Stimulated activated CD8-positive, alpha-beta memory T cell treated with anti-CD3 and anti-CD28 coated beads, Interleukin-4, amount 100 ng/mL, for 48 hours (primary cell): ENCODE data around the gene SF3B1.
"Not testable (repeated sequence)": the region's sequence is repeated elsewhere in the genome, so short reads cannot be mapped to it uniquely, and the experiment has no call there.

Experiments
- DNase-seq: peaks from one replicate; pipeline ENCODE4 v3.0.0-alpha.2; 2020

The SF3B1 gene

DNA sequence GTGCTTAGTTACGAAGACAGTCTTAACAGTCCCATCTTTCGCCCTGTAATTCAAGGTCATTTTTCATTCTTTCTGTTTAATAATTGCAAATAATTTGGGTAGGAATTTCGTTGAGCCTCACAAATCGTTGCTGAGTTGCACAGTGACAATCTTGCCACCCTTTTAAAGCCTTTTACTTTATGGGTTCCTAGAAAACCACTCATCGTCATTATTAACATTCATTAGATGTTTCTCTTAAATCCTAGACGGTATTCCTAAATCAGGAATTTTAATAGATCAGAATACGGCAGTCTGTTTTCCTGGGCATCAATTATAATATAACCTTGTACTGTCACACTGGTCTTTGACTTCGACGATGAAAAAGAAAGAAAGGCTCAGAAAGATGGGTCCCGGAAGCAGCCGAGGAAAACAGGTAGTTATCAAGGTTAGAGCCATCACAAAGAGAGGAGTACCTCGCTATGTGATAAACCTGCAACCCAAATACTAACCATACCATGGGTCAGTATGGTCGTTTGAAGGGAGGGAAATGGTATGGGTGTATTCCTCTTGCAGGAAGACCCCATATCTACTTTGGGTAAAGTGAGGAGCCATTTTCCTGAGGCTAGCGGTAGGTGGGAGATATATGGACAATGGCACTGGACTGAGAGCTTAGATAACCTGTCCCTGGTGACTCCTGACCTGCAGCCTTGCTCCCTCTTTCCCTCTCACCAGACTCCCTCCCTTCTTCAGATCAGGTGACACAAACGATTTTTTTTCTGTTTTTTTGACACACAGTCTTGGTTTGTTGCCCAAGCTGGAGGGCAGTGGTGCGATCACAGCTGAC, 981 bp upstream of the SF3B1 start:
- no peak for DNase-seq

DNA sequence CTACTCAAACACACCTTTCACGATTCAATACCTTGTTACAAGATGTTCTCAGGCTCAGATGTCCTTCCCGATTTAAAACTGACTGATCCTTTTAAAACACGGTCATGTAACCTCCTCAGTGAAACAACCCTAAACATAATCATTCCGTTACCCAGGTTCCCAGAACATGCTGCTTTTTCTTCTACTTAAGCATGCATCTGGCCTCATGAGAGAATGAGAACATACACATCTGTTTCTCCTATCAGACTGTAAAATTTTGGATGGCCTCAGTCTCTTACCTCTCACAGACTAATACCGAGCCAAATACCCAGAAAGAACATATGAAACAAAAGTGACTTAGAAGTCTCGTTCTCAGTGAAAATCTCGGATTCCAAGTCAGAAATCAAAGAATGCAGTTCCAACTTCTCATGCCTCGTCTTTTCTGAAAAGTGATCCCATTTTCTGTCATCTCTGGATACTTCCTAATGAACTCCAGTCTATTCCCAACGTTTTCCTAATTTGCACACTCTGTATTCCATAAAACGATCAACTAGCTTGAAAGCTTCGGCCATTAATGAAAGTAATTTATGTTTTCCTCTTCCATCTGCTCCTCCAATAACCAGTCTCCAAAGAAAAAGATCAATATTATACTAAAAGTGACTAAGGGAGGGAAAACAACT, 919 bp downstream of the SF3B1 start:
- DNase-seq, result no peak

DNA sequence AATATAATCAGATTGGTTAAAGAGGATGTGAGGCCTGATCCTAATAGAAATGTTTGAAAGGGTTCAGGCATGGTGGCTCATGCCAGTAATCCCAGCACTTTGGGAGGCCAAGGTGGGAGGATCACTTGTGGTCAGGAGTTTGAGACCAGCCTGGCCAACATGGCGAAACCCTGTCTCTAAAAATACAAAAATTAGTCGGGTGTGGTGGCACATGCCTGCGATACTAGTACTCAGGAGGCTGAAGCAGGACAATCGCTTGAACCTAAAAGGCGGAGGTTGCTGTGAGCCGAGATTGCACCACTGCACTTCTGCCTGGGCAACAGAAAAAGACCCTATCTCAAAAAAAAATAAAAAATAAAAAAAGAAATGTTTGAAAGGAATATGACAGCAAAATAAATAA, 2.3 kb downstream of the SF3B1 start:
- not testable (repeated sequence) for DNase-seq

GRCh38 chr2:197431858-197432257, 3.0 kb downstream of the SF3B1 start:
- no peak for DNase-seq

GRCh38 chr2:197427986-197428385, 6.8 kb downstream of the SF3B1 start:
- DNase-seq, result no peak

GRCh38 chr2:197426723-197427603, 7.9 kb downstream of the SF3B1 start:
- no peak for DNase-seq

DNA sequence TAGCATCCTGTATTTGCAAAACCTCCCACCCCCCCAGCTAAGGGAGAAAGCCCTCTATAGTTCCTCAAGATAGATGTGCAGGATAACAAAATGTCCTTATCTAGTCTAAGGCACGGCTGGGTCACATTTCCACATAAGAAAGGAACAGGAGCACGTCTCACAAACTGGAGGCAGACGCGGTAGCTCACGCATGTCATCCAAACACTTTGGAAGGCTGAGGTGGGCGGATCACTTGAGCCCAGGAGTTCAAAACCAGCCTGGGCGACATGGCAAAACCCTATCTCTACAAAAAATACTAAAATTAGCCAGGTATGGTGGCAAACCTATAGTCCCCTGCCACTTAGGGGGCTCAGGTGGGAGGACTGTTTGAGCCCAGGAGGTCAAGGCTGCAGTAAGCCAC, 9.3 kb downstream of the SF3B1 start:
- no peak for DNase-seq

DNA sequence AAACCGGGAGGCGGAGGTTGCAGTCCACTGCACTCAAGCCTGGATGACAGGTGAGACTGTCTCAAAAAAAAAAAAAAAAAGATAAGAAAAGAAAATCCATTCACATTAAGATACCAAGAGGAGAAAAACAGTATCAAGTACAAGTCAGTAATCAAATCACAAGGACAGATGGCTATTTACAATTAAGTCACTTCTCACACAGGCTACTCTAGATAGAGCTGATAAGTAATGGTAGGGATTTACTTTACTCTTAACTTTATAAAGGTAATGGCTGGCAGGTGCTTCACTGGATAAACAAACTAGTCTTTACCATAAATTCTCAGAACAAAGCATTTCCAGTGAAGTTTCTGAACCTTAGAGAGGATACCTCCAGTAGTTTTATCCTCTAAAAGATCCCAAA, 11.5 kb downstream of the SF3B1 start:
- DNase-seq, result no peak

GRCh38 chr2:197419438-197419837, 15.4 kb downstream of the SF3B1 start:
- DNase-seq, result no peak

- no peak for DNase-seq
These were observed 18.6 kb downstream of the SF3B1 start for GRCh38 chr2:197416268-197416667.

DNA sequence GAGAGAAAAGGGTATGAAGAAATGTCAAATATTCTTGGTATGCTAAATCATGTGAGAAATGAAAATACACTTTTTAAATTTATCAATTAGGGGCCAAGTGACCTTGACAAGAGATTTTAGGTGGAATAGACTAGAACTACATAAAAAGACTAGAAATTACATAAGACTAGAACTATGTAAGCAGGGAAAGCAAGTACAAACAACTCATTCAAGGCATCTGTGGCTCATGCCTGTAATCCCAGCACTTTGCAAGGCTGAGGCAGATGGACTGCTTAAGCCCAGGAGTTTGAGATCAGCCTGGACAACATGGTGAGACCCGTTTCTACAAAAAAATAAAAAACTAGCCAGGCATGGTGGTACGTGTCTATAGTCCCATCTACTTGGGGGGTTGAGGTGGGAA, 20.3 kb downstream of the SF3B1 start:
- no peak for DNase-seq

DNA sequence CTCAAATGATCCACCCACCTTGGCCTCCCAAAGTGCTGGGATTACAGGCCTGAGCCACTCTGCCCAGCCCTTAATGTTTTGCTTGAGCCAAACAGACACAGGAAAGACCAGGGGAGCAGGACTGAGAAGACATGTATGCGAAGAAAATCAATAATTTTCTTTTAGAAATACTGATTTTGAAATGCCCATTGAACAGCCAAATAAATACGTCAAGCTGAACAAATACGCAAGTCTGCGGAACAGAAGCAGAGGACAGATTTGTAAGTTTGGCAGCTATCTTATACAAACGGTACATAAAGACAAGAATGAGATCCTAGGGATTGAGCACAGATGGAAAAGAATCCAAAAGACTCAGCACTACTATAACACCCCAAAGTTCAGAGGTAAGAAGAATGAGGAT, 20.8 kb downstream of the SF3B1 start:
- no peak for DNase-seq

- no peak for DNase-seq
These were observed 29.2 kb downstream of the SF3B1 start for GRCh38 chr2:197405582-197405981.

GRCh38 chr2:197399887-197400540, 34.8 kb downstream of the SF3B1 start:
- no peak for DNase-seq

DNA sequence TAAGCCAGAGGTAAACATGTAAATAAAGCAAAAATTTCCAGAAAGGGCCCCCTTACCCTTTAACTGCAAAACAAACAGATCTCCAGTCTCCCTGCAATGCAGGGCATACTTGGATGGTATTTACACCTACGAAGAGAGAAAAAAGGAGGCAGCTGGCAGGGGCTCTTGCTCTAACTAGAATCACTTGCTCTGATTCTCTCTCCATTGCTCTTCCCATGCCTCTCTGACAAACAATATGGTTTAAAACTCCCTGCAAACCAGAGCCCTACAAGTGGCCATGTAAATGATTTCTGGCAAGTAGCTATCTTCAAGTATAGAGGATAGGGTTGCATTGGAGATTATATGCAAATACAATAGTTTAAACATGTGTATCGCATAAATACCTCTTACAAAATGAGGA, 35.9 kb downstream of the SF3B1 start:
- no peak for DNase-seq

- no peak for DNase-seq
These were observed 43.6 kb downstream of the SF3B1 start for GRCh38 chr2:197391220-197391717.

DNA sequence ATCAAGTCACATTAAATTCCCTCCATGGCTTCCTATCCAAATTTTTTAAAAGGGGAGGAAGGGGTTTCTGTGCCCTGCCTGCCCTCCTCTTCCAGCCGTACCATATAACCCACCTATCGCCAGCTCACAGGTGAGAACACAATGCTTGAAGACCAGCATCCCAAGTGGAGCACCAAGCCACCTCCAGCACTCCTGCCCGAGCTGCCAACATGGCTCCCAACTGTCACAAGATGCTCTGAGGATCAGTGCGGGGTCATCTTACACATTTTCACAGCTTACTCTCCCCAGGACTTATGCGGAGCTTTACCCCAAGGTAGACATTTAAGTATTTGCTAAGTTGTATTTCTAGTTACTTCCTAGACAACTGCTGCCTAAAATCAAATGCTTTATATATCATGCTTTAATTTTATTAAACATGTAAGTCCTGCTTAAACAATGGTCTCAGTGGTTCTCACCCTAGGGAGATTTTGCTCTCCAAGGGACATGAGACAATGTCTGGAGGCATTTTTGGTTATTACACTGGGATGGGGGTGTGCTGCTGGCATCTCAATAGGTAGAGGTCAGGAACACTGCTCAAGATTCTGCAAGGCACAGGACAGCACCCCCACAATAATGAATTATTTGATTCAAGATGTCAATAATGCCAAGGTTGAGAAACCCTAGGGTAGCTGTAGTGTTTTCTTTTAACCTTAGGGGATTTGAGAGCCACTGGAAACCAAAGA, 45.8 kb downstream of the SF3B1 start:
- no peak for DNase-seq

- DNase-seq, result no peak
These were observed 47.6 kb downstream of the SF3B1 start for GRCh38 chr2:197387179-197387578.

DNA sequence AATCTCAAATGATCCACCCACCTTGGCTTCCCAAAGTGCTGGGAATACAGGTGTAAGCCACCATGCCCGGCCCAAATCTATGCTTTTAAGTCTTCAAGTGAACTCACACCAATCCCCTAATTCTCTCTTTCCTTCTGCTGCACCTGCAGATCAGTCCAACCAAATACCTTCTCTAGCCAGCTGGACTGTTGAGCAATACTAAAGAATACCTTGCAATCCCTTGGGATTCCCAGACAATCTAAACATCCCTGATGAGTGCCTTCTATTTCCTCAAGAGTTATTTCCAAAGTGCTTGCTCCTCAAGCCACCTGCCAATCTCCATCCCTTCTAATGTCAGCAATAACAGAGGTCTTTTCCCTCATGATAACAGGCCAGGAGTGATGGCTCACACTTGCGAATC, 48.6 kb downstream of the SF3B1 start:
- DNase-seq, result no peak

DNA sequence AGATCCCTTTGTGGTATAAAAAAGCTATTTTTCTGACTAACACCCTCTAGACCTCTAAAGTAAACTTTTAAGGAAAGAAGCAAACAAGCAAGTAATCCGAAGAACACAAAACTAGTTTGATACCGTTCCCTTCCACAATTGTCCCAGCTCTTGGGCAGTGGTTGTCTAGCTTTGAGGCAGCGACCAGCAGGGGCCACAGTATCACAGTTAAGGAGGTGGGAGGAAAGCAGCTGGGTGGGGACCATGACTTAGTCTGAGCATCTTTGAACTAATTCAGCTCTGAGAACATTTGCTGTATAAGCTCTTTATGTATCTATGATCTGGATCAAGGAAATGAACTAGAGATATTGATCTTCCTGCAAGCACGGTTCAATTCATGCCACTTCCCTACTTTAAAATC, 51.0 kb downstream of the SF3B1 start:
- no peak for DNase-seq

- DNase-seq, result no peak
These were observed 53.2 kb downstream of the SF3B1 start for GRCh38 chr2:197381641-197382040.

DNA sequence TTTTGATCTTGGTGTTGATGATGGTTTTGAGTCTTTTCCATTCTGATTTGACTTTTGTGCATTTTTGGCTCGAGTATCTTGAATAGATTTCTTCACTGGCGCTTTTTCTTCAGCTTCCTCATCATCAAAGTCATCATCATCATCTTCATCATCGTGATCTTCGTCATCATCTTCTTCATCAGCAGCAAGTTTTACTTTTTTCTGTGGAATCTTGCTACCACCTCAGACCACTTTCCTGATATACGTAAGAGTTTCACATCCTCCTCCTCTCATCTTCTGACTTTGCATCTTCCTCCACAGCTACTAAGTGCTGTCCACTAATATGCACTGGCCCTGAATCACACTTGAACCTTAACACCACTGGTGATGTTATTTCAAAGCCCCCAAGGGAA, 54.9 kb downstream of the SF3B1 start:
- DNase-seq, result not testable (repeated sequence)
